Colonic mucosa (tissue), 4 donors: Measurements from ENCODE around the gene CHI3L2. TPM values are rescaled to one million over a fixed set of nuclear protein-coding genes. Genes with fewer than 3 reads are reported as not detected.

Experiments
- DNase-seq: peaks from one replicate; pipeline ENCODE4 v3.0.0-alpha.2; 2020
- H3K27ac ChIP-seq: fragments of 200-600 bp; one replicate; pipeline ENCODE4 v1.8.0; 2021
- H3K27me3 ChIP-seq: fragments of 200-600 bp; one replicate; pipeline ENCODE4 v1.8.0; 2021
- H3K36me3 ChIP-seq: fragments of 200-600 bp; one replicate; pipeline ENCODE4 v1.8.0; 2021
- H3K4me1 ChIP-seq: fragments of 200-600 bp; one replicate; pipeline ENCODE4 v1.8.0; 2021; ENCODE audit warnings: mild to moderate bottlenecking
- H3K4me3 ChIP-seq: fragments of 200-600 bp; one replicate; pipeline ENCODE4 v1.8.0; 2021
- H3K9ac ChIP-seq, 2 donors: one replicate each; pipeline ENCODE4 v1.7.0; 2013; ENCODE audit warnings: control low read depth in 2 of 2, low read depth in 2 of 2, low read length in 2 of 2
- H3K9me3 ChIP-seq: fragments of 200-600 bp; one replicate; pipeline ENCODE4 v1.8.0; 2021
- intact Hi-C: fragments of 100-400 bp; cut with DNase I; formaldehyde crosslinking; loops from one replicate; pipeline ENCODE4 v1.14.1; 2022
- total RNA-seq, 2 donors: library from RNA; stranded (reverse); fragmentation: NEBNext Ultra II Directional in 1 of 2; extraction: Animal tissue kit (Norgen Biotek cat#: 25700) in 1 of 2; gene quantifications; one replicate each; pipeline ENCODE4 v1.2.1, GENCODE V29; 2021
- TF ChIP-seq, protein P1 (sequence below): fragments of 200-600 bp; IDR thresholded peaks from one replicate; pipeline ENCODE4 v1.8.0; 2022; ENCODE audit warnings: antibody characterized with exemption, mild to moderate bottlenecking
- donor health status: healthy.
- donor health status: DM: no; HTN: no; CAD: no.
- donor health status: DM: no; HTN: no; CAD: no.

CHI3L2 gene
- total RNA-seq, 2 donors from 2014 or later, result 0.49 to 0.53 TPM

- Histone ChIP-seq H3K4me3 (no peak overlapping the region), H3K9ac (no peak overlapping the region), H3K27me3 (no peaks in the 10 kb centered on the region), H3K9me3 (no peaks in the 10 kb centered on the region), H3K27ac (no peak overlapping the region), H3K4me1 (no peaks in the 10 kb centered on the region), H3K36me3 (no peaks in the 10 kb centered on the region)
- intact Hi-C loops, result no loop called here
- no peak for DNase-seq
- TF ChIP-seq, protein P1, sequence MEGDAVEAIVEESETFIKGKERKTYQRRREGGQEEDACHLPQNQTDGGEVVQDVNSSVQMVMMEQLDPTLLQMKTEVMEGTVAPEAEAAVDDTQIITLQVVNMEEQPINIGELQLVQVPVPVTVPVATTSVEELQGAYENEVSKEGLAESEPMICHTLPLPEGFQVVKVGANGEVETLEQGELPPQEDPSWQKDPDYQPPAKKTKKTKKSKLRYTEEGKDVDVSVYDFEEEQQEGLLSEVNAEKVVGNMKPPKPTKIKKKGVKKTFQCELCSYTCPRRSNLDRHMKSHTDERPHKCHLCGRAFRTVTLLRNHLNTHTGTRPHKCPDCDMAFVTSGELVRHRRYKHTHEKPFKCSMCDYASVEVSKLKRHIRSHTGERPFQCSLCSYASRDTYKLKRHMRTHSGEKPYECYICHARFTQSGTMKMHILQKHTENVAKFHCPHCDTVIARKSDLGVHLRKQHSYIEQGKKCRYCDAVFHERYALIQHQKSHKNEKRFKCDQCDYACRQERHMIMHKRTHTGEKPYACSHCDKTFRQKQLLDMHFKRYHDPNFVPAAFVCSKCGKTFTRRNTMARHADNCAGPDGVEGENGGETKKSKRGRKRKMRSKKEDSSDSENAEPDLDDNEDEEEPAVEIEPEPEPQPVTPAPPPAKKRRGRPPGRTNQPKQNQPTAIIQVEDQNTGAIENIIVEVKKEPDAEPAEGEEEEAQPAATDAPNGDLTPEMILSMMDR, result no peak
Observed at GRCh38 chr1:111280267-111280666, 52.8 kb downstream of the CHI3L2 start.

- Histone ChIP-seq H3K27me3 (no peaks in the 10 kb centered on the region), H3K4me1 (no peaks in the 10 kb centered on the region), H3K9me3 (no peaks in the 10 kb centered on the region), H3K36me3 (no peaks in the 10 kb centered on the region), H3K4me3 (no peak overlapping the region), H3K27ac (no peak overlapping the region), H3K9ac (no peak overlapping the region)
- TF ChIP-seq, protein P1, result no peak
- intact Hi-C loops, result no loop called here
- no peak for DNase-seq
Observed at GRCh38 chr1:111281411-111281810, 53.9 kb downstream of the CHI3L2 start.

DNA sequence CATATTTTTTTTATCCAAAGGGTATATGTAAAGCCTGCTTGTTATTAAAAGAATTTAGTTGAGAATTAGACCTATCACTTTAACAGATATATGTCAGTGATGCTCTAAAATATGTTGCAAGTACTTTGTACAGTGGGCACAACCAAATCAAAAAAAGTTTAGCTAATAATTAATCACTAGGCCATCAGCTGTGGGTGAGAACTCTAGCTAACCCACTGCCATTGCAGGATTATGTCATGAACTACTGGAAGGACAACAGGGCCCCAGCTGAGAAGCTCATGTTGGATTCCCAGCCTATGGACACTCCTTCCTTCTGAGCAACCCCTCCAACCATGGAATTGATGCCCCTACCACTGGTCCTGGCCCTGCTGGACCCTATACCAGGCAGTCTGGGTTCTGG lies 56.3 kb downstream of the CHI3L2 start:
- DNase-seq, result no peak
- H3K9ac ChIP-seq, result no peak overlapping the region
- no peaks in the 10 kb centered on the region for H3K4me1 ChIP-seq
- no peak overlapping the region for H3K4me3 ChIP-seq
- H3K27me3 ChIP-seq, result no peaks in the 10 kb centered on the region
- H3K36me3 ChIP-seq, result no peaks in the 10 kb centered on the region
- no peaks in the 10 kb centered on the region for H3K9me3 ChIP-seq
- intact Hi-C loops, result no loop called here
- TF ChIP-seq, protein P1, result no peak
- no peak overlapping the region for H3K27ac ChIP-seq

- no peaks in the 10 kb centered on the region for H3K4me1 ChIP-seq
- DNase-seq, result no peak
- H3K9me3 ChIP-seq, result no peaks in the 10 kb centered on the region
- TF ChIP-seq, protein P1, result no peak
- H3K4me3 ChIP-seq, result no peak overlapping the region
- H3K27me3 ChIP-seq, result no peaks in the 10 kb centered on the region
- no peak overlapping the region for H3K9ac ChIP-seq
- intact Hi-C loops, result no loop called here
- no peak overlapping the region for H3K27ac ChIP-seq
- no peaks in the 10 kb centered on the region for H3K36me3 ChIP-seq
Observed at GRCh38 chr1:111285879-111286278, 58.4 kb downstream of the CHI3L2 start.

- H3K9ac ChIP-seq, result no peak overlapping the region
- H3K4me3 ChIP-seq, result no peak overlapping the region
- intact Hi-C loops, result no loop called here
- DNase-seq, result no peak
- no peaks in the 10 kb centered on the region for H3K36me3 ChIP-seq
- H3K27ac ChIP-seq, result no peak overlapping the region
- no peaks in the 10 kb centered on the region for H3K9me3 ChIP-seq
- no peaks in the 10 kb centered on the region for H3K4me1 ChIP-seq
- TF ChIP-seq, protein P1, result no peak
- no peaks in the 10 kb centered on the region for H3K27me3 ChIP-seq
Observed at GRCh38 chr1:111286912-111287311, 59.4 kb downstream of the CHI3L2 start.

DNA sequence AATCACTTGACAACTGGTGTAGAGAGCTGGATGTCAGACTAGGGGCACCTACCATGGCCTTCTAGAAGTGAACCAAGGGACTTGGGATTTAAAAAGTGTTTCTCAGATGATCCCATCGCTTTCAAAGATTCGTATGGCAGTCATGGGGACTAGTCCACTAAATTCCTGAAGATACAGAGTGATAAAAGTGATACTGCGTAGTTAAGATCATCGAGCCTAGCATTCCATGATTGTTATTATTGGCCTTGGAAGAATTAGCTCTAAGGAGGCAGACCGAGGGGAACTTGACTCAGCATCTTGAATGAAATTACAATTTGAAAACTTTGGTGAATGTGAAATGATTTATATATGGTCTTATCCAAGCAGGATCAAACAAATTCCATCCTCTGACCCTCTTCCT lies 61.9 kb downstream of the CHI3L2 start:
- H3K27ac ChIP-seq, result no peak overlapping the region
- no peaks in the 10 kb centered on the region for H3K36me3 ChIP-seq
- no peaks in the 10 kb centered on the region for H3K27me3 ChIP-seq
- intact Hi-C loops, result no loop called here
- no peak overlapping the region for H3K9ac ChIP-seq
- TF ChIP-seq, protein P1, result no peak
- H3K4me1 ChIP-seq, result no peaks in the 10 kb centered on the region
- H3K4me3 ChIP-seq, result no peak overlapping the region
- H3K9me3 ChIP-seq, result no peaks in the 10 kb centered on the region
- no peak for DNase-seq
